Smooth muscle cell (in vitro differentiated cells): ENCODE data around the gene FUT1. TPM values are rescaled to one million over a fixed set of nuclear protein-coding genes. Genes with fewer than 3 reads are reported as not detected.
A peak's percentile ranks its signal among the peaks of the same experiment; 100 is the strongest.

Source experiments
- DNase-seq: peaks from one replicate; lab custom pipeline; 2025; ENCODE audit not compliant: unreplicated experiment; lab: John Stamatoyannopoulos, UW
- H2AFZ ChIP-seq: fragments of 200-600 bp; sonication (generic); 2 replicates; pipeline ENCODE4 v1.6.0; 2016; ENCODE audit warnings: antibody characterized with exemption, low read depth, mild to moderate bottlenecking
- H3F3A ChIP-seq: fragments of 200-600 bp; sonication (generic); 2 replicates; pipeline ENCODE4 v1.6.0; 2017; ENCODE audit warnings: antibody characterized with exemption, low read depth
- H3K27ac ChIP-seq: fragments of 200-600 bp; sonication (generic); 2 replicates; pipeline ENCODE4 v1.5.1; 2016; ENCODE audit warnings: low read depth, mild to moderate bottlenecking
- H3K27me3 ChIP-seq: fragments of 200-600 bp; sonication (generic); 2 replicates; pipeline ENCODE4 v1.6.1; 2016; ENCODE audit warnings: low read depth, mild to moderate bottlenecking
- H3K36me3 ChIP-seq: fragments of 200-600 bp; sonication (generic); 2 replicates; pipeline ENCODE4 v1.5.1; 2016; ENCODE audit warnings: low read depth
- H3K4me1 ChIP-seq: fragments of 200-600 bp; sonication (generic); 2 replicates; pipeline ENCODE4 v1.5.1; 2016; ENCODE audit warnings: low read depth
- H3K4me2 ChIP-seq: fragments of 200-600 bp; sonication (generic); 2 replicates; pipeline ENCODE4 v1.6.0; 2016; ENCODE audit warnings: mild to moderate bottlenecking
- H3K4me3 ChIP-seq: fragments of 200-600 bp; sonication (generic); 2 replicates; pipeline ENCODE4 v1.5.1; 2016; ENCODE audit warnings: mild to moderate bottlenecking
- H3K79me2 ChIP-seq: fragments of 200-600 bp; sonication (generic); 2 replicates; pipeline ENCODE4 v1.6.0; 2016; ENCODE audit warnings: low read depth, mild to moderate bottlenecking
- H3K9ac ChIP-seq: fragments of 200-600 bp; sonication (generic); 2 replicates; pipeline ENCODE4 v1.6.0; 2016; ENCODE audit warnings: low read depth
- H3K9me3 ChIP-seq: fragments of 200-600 bp; sonication (generic); replicated peaks from 2 replicates; pipeline ENCODE4 v1.5.1; 2016; ENCODE audit warnings: low read depth
- H4K20me1 ChIP-seq: fragments of 200-600 bp; sonication (generic); 2 replicates; pipeline ENCODE4 v1.6.0; 2016; ENCODE audit warnings: low read depth
- CTCF ChIP-seq: fragments of 200-600 bp; sonication (generic); IDR thresholded peaks from 2 replicates; pipeline ENCODE4 v1.5.1; 2017; ENCODE audit warnings: borderline replicate concordance, mild to moderate bottlenecking, antibody characterized with exemption; ENCODE audit not compliant: insufficient read depth, poor library complexity, severe bottlenecking
- WGBS: methylation state at CpG from one replicate; pipeline ENCODE4 v1.1.7; 2016; ENCODE audit warnings: low lambda C conversion rate; 5-methylcytosine and 5-hydroxymethylcytosine counted together
- polyA plus RNA-seq: library from polyadenylated mRNA; unstranded; fragments of >200 nt; fragmentation: Nextera tagmentation; extraction: Ambion mirVana; gene quantifications from 2 replicates; pipeline ENCODE4 v1.2.1, GENCODE V29; 2016
- total RNA-seq: library from RNA; depleted of rRNA; stranded (reverse); fragments of >200 nt; gene quantifications from 2 replicates; pipeline ENCODE4 v1.2.3, GENCODE V29; 2014

FUT1 gene
- total and polyA plus RNA-seq, 2 experiments from 2014 or later = 0.51 to 0.58 TPM

- Histone ChIP-seq H3K4me1 (peaks cover 21% of the 10 kb centered on the region), H3K27ac (no peak overlapping the region), H3F3A (peaks cover 8% of the 10 kb centered on the region), H3K9me3 (no peaks in the 10 kb centered on the region), H3K36me3 (no peaks in the 10 kb centered on the region), H2AFZ (no peak overlapping the region), H3K9ac (no peak overlapping the region), H3K79me2 (no peaks in the 10 kb centered on the region), H3K4me2 (no peak overlapping the region), H3K27me3 (no peaks in the 10 kb centered on the region), H3K4me3 (peak overlapping the region; percentile 60), H4K20me1 (no peaks in the 10 kb centered on the region)
- no peak for TF ChIP-seq CTCF
- DNase-seq = no peak
- 94% methylated on average over 19 of the region's 19 CpGs for WGBS
Observed at GRCh38 chr19:48715681-48716171, 36.7 kb downstream of the FUT1 start.

- Histone ChIP-seq H3K9me3 (no peaks in the 10 kb centered on the region), H4K20me1 (no peaks in the 10 kb centered on the region), H3K79me2 (no peaks in the 10 kb centered on the region), H3K36me3 (no peaks in the 10 kb centered on the region), H3K4me1 (peaks cover 21% of the 10 kb centered on the region), H3K9ac (peak overlapping the region; percentile 65), H3K4me2 (peak overlapping the region; percentile 92), H3K27me3 (no peaks in the 10 kb centered on the region), H3F3A (peaks cover 8% of the 10 kb centered on the region), H2AFZ (peak overlapping the region; percentile 86), H3K27ac (peak overlapping the region; percentile 80), H3K4me3 (peak overlapping the region; percentile 60)
- 75% methylated on average over 26 of the region's 26 CpGs for WGBS
- TF ChIP-seq CTCF = no peak
- no peak for DNase-seq
Observed at GRCh38 chr19:48714759-48715675, 37.4 kb downstream of the FUT1 start.

- Histone ChIP-seq H3K4me1 (peaks cover 21% of the 10 kb centered on the region), H3K4me3 (peak overlapping the region; percentile 71), H4K20me1 (no peaks in the 10 kb centered on the region), H3K4me2 (peak overlapping the region; percentile 92), H3K27ac (peak overlapping the region; percentile 80), H3K9ac (peak overlapping the region; percentile 65), H3K9me3 (no peaks in the 10 kb centered on the region), H3K79me2 (no peaks in the 10 kb centered on the region), H3F3A (peaks cover 8% of the 10 kb centered on the region), H2AFZ (peak overlapping the region; percentile 90), H3K36me3 (no peaks in the 10 kb centered on the region), H3K27me3 (no peaks in the 10 kb centered on the region)
- DNase-seq = peak; percentile 97
- 1% methylated on average over 62 of the region's 67 CpGs for WGBS
- TF ChIP-seq CTCF = no peak
Observed at GRCh38 chr19:48713864-48714755, 38.3 kb downstream of the FUT1 start.
